Tibial nerve (tissue), 4 donors: Measurements from ENCODE around the gene CPAMD8.

Experiments
- CTCF ChIP-seq, 5 experiments: fragments of 200-600 bp in 3 of 5; fragments of 450-650 bp in 2 of 5; sonication (generic) in 3 of 5; IDR thresholded peaks; one replicate each; pipeline ENCODE4 v1.5.1; 2016 to 2019; ENCODE audit warnings: antibody characterized with exemption in 5 of 5, mild to moderate bottlenecking in 3 of 5, moderate library complexity in 2 of 5
- EP300 ChIP-seq, 2 donors: sonication (generic); formaldehyde crosslinking; IDR thresholded peaks; one replicate each; pipeline ENCODE4 v1.6.1; 2017; ENCODE audit warnings: antibody characterized with exemption in 2 of 2, mild to moderate bottlenecking in 1 of 2

GRCh38 chr19:16945364-16945714 is 81.3 kb downstream of the CPAMD8 start:
- no peak for TF ChIP-seq EP300 (IDR thresholded peaks at IDR 0.05)
- no peak for TF ChIP-seq CTCF (IDR thresholded peaks at IDR 0.05)
